Hair follicular keratinocyte (primary cell): ENCODE results near the gene KLHL7. TPM values are rescaled to one million over a fixed set of nuclear protein-coding genes. Genes with fewer than 3 reads are reported as not detected.

Experiments used
- total RNA-seq: library from RNA; depleted of rRNA; stranded (reverse); fragments of >200 nt; gene quantifications from 2 replicates; pipeline ENCODE4 v1.2.3, GENCODE V29; 2015

KLHL7 gene, protein sequence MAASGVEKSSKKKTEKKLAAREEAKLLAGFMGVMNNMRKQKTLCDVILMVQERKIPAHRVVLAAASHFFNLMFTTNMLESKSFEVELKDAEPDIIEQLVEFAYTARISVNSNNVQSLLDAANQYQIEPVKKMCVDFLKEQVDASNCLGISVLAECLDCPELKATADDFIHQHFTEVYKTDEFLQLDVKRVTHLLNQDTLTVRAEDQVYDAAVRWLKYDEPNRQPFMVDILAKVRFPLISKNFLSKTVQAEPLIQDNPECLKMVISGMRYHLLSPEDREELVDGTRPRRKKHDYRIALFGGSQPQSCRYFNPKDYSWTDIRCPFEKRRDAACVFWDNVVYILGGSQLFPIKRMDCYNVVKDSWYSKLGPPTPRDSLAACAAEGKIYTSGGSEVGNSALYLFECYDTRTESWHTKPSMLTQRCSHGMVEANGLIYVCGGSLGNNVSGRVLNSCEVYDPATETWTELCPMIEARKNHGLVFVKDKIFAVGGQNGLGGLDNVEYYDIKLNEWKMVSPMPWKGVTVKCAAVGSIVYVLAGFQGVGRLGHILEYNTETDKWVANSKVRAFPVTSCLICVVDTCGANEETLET
- total RNA-seq, result 34.4 and 34.8 TPM in 2 replicates

DNA sequence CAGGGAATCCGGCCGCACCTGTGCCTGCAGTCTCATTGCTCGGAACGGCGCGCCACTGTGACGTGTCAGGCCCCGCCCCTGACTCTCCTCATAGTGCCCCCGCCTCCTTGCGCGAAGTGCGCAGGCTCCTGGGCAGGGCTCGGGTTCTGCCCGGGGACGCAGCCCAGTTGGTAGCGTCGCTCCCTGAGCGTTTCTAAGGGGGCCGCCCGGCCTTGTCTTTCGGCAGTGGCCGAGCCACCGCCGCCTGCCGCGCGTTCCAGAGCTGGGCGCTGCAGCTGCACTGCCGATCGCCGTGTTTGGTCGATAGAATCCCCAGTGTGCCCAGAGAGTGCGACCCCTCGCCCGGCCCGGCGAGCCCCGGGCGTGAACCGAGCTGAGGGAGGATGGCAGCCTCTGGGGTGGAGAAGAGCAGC lies at the start of gene KLHL7:
TSS of gene KLHL7 (plus strand) at position 142 of the 413 bp plus-strand sequence. CDS start at position 384, 242 bp downstream.

GRCh38 chr7:23181684-23182553 lies 76.3 kb downstream of the KLHL7 start, which contains the start of gene NUP42:
NUP42 (plus strand) TSS chr7:23182048; CDS start chr7:23182086, 38 bp downstream.

Other genes starting within 250 kb of the KLHL7 start
- gene HYCC1, start 91.7 kb upstream of the KLHL7 start, total RNA-seq, result 30.4 and 43.0 TPM in 2 replicates
- gene NUP42, start 76.3 kb downstream of the KLHL7 start, total RNA-seq, result 19.0 and 39.1 TPM in 2 replicates
- gene GPNMB, start 141.0 kb downstream of the KLHL7 start, total RNA-seq, result 1.9 and 2.9 TPM in 2 replicates
- gene MALSU1, start 193.6 kb downstream of the KLHL7 start, total RNA-seq, result 54.6 and 91.9 TPM in 2 replicates